ENCODE results near the gene FAM53B. TPM values are rescaled to one million over a fixed set of nuclear protein-coding genes. Genes with fewer than 3 reads are reported as not detected.

Gene FAM53B
- total and polyA plus RNA-seq, 4 donors, result 21.8 to 31.2 (median 29.7) TPM

GRCh38 chr10:124693396-124693795, 50.8 kb downstream of the FAM53B start:
- Histone ChIP-seq H3K27ac (ENCODE audit: low read depth, low read length) (no peak overlapping the region), H3K4me1 (ENCODE audit: control insufficient read depth, insufficient read depth, low read length) (peaks cover 46% of the 10 kb centered on the region), H3K27me3 (ENCODE audit: control insufficient read depth, insufficient read depth, low read length) (no peaks in the 10 kb centered on the region), H3K36me3 (ENCODE audit: control insufficient read depth, insufficient read depth, low read length) (peaks cover 47% of the 10 kb centered on the region), H3K9me3 (ENCODE audit: control insufficient read depth, insufficient read depth, low read length) (no peaks in the 10 kb centered on the region), H3K4me3 (ENCODE audit: low read depth, low read length) (no peak overlapping the region)
- DNase-seq (ENCODE audit: low read depth in 4 of 6, low spot score in 6 of 6), result no peak
- 84% methylated on average over 6 of the region's 13 CpGs for WGBS (ENCODE audit: insufficient coverage)

- no peak overlapping the region for H3K4me3 ChIP-seq (ENCODE audit: low read depth, low read length)
- 44% methylated on average over 2 of the region's 8 CpGs for WGBS (ENCODE audit: insufficient coverage)
- H3K4me1 ChIP-seq (ENCODE audit: control insufficient read depth, insufficient read depth, low read length), result peaks cover 42% of the 10 kb centered on the region
- no peak for DNase-seq (ENCODE audit: low read depth in 4 of 6, low spot score in 6 of 6)
- H3K27ac ChIP-seq (ENCODE audit: low read depth, low read length), result peak overlapping the region; percentile 8
- peaks cover 35% of the 10 kb centered on the region for H3K36me3 ChIP-seq (ENCODE audit: control insufficient read depth, insufficient read depth, low read length)
- no peaks in the 10 kb centered on the region for H3K27me3 ChIP-seq (ENCODE audit: control insufficient read depth, insufficient read depth, low read length)
- no peaks in the 10 kb centered on the region for H3K9me3 ChIP-seq (ENCODE audit: control insufficient read depth, insufficient read depth, low read length)
Observed at GRCh38 chr10:124692100-124692446, 52.1 kb downstream of the FAM53B start.

- Histone ChIP-seq H3K9me3 (ENCODE audit: control insufficient read depth, insufficient read depth, low read length) (no peaks in the 10 kb centered on the region), H3K36me3 (ENCODE audit: control insufficient read depth, insufficient read depth, low read length) (peaks cover 31% of the 10 kb centered on the region), H3K27me3 (ENCODE audit: control insufficient read depth, insufficient read depth, low read length) (no peaks in the 10 kb centered on the region), H3K4me1 (ENCODE audit: control insufficient read depth, insufficient read depth, low read length) (peaks cover 41% of the 10 kb centered on the region), H3K4me3 (ENCODE audit: low read depth, low read length) (no peak overlapping the region), H3K27ac (ENCODE audit: low read depth, low read length) (peak overlapping the region; percentile 8)
- DNase-seq (ENCODE audit: low read depth in 4 of 6, low spot score in 6 of 6), result peak in 1 of 6 donors; percentile 62
- WGBS (ENCODE audit: insufficient coverage), result 59% methylated on average over 6 of the region's 11 CpGs
Observed at GRCh38 chr10:124691421-124692099, 52.6 kb downstream of the FAM53B start.

- no peaks in the 10 kb centered on the region for H3K27me3 ChIP-seq (ENCODE audit: control insufficient read depth, insufficient read depth, low read length)
- H3K9me3 ChIP-seq (ENCODE audit: control insufficient read depth, insufficient read depth, low read length), result no peaks in the 10 kb centered on the region
- peaks cover 41% of the 10 kb centered on the region for H3K4me1 ChIP-seq (ENCODE audit: control insufficient read depth, insufficient read depth, low read length)
- no peak overlapping the region for H3K4me3 ChIP-seq (ENCODE audit: low read depth, low read length)
- 93% methylated on average over 3 of the region's 5 CpGs for WGBS (ENCODE audit: insufficient coverage)
- no peak overlapping the region for H3K27ac ChIP-seq (ENCODE audit: low read depth, low read length)
- DNase-seq (ENCODE audit: low read depth in 4 of 6, low spot score in 6 of 6), result peak in 1 of 6 donors; percentile 82
- peaks cover 28% of the 10 kb centered on the region for H3K36me3 ChIP-seq (ENCODE audit: control insufficient read depth, insufficient read depth, low read length)
Observed at GRCh38 chr10:124691002-124691401, 53.2 kb downstream of the FAM53B start.

- Histone ChIP-seq H3K4me1 (ENCODE audit: control insufficient read depth, insufficient read depth, low read length) (peaks cover 51% of the 10 kb centered on the region), H3K27ac (ENCODE audit: low read depth, low read length) (no peak overlapping the region)
- 97% methylated on average over 11 of the region's 11 CpGs for WGBS (ENCODE audit: insufficient coverage)
Observed at GRCh38 chr10:124689911-124690498, 54.2 kb downstream of the FAM53B start.

GRCh38 chr10:124688889-124689670, 55.1 kb downstream of the FAM53B start:
- no peak overlapping the region for H3K27ac ChIP-seq (ENCODE audit: low read depth, low read length)
- no peaks in the 10 kb centered on the region for H3K27me3 ChIP-seq (ENCODE audit: control insufficient read depth, insufficient read depth, low read length)
- peaks cover 46% of the 10 kb centered on the region for H3K4me1 ChIP-seq (ENCODE audit: control insufficient read depth, insufficient read depth, low read length)
- H3K4me3 ChIP-seq (ENCODE audit: low read depth, low read length), result no peak overlapping the region
- no peaks in the 10 kb centered on the region for H3K9me3 ChIP-seq (ENCODE audit: control insufficient read depth, insufficient read depth, low read length)
- WGBS (ENCODE audit: insufficient coverage), result 91% methylated on average over 6 of the region's 12 CpGs
- peaks cover 17% of the 10 kb centered on the region for H3K36me3 ChIP-seq (ENCODE audit: control insufficient read depth, insufficient read depth, low read length)
- no peak for DNase-seq (ENCODE audit: low read depth in 4 of 6, low spot score in 6 of 6)

More at GRCh38 chr10:124689911-124690498, 54.2 kb downstream of the FAM53B start:
- DNase-seq (ENCODE audit: low read depth in 4 of 6, low spot score in 6 of 6), result no peak
- H3K36me3 ChIP-seq (ENCODE audit: control insufficient read depth, insufficient read depth, low read length), result peaks cover 26% of the 10 kb centered on the region
- no peaks in the 10 kb centered on the region for H3K27me3 ChIP-seq (ENCODE audit: control insufficient read depth, insufficient read depth, low read length)
- no peak overlapping the region for H3K4me3 ChIP-seq (ENCODE audit: low read depth, low read length)
- no peaks in the 10 kb centered on the region for H3K9me3 ChIP-seq (ENCODE audit: control insufficient read depth, insufficient read depth, low read length)

GRCh38 chr10:124688386-124688785, 55.8 kb downstream of the FAM53B start:
- H3K27me3 ChIP-seq (ENCODE audit: control insufficient read depth, insufficient read depth, low read length), result no peaks in the 10 kb centered on the region
- H3K27ac ChIP-seq (ENCODE audit: low read depth, low read length), result peak overlapping the region; percentile 89
- H3K4me3 ChIP-seq (ENCODE audit: low read depth, low read length), result no peak overlapping the region
- H3K9me3 ChIP-seq (ENCODE audit: control insufficient read depth, insufficient read depth, low read length), result no peaks in the 10 kb centered on the region
- WGBS (ENCODE audit: insufficient coverage), result 92% methylated on average over 5 of the region's 6 CpGs
- peaks cover 19% of the 10 kb centered on the region for H3K36me3 ChIP-seq (ENCODE audit: control insufficient read depth, insufficient read depth, low read length)
- peaks cover 49% of the 10 kb centered on the region for H3K4me1 ChIP-seq (ENCODE audit: control insufficient read depth, insufficient read depth, low read length)
- no peak for DNase-seq (ENCODE audit: low read depth in 4 of 6, low spot score in 6 of 6)

- Histone ChIP-seq H3K36me3 (ENCODE audit: control insufficient read depth, insufficient read depth, low read length) (peaks cover 19% of the 10 kb centered on the region), H3K9me3 (ENCODE audit: control insufficient read depth, insufficient read depth, low read length) (no peaks in the 10 kb centered on the region), H3K4me3 (ENCODE audit: low read depth, low read length) (no peak overlapping the region), H3K27ac (ENCODE audit: low read depth, low read length) (peak overlapping the region; percentile 89), H3K27me3 (ENCODE audit: control insufficient read depth, insufficient read depth, low read length) (no peaks in the 10 kb centered on the region), H3K4me1 (ENCODE audit: control insufficient read depth, insufficient read depth, low read length) (peaks cover 42% of the 10 kb centered on the region)
- WGBS (ENCODE audit: insufficient coverage), result 83% methylated on average over 7 of the region's 12 CpGs
- DNase-seq (ENCODE audit: low read depth in 4 of 6, low spot score in 6 of 6), result peak in 1 of 6 donors; percentile 77
Observed at GRCh38 chr10:124686707-124687376, 57.3 kb downstream of the FAM53B start.

GRCh38 chr10:124685261-124685660, 58.9 kb downstream of the FAM53B start:
- Histone ChIP-seq H3K36me3 (ENCODE audit: control insufficient read depth, insufficient read depth, low read length) (peaks cover 32% of the 10 kb centered on the region), H3K9me3 (ENCODE audit: control insufficient read depth, insufficient read depth, low read length) (no peaks in the 10 kb centered on the region), H3K27ac (ENCODE audit: low read depth, low read length) (peak overlapping the region; percentile 42), H3K27me3 (ENCODE audit: control insufficient read depth, insufficient read depth, low read length) (no peaks in the 10 kb centered on the region), H3K4me3 (ENCODE audit: low read depth, low read length) (no peak overlapping the region), H3K4me1 (ENCODE audit: control insufficient read depth, insufficient read depth, low read length) (peaks cover 38% of the 10 kb centered on the region)
- WGBS (ENCODE audit: insufficient coverage), result 64% methylated on average over 11 of the region's 12 CpGs
- DNase-seq (ENCODE audit: low read depth in 4 of 6, low spot score in 6 of 6), result peak in 1 of 6 donors; percentile 74
